Adrenal gland (tissue), 5 donors: ENCODE data around the gene DCHS2.

ENCODE experiments used
- POLR2A ChIP-seq, 2 donors: fragments of 450-650 bp; IDR thresholded peaks; one replicate each; pipeline ENCODE4 v1.6.1; 2017; ENCODE audit warnings: antibody characterized with exemption in 2 of 2, mild to moderate bottlenecking in 2 of 2, moderate library complexity in 1 of 2
- TF ChIP-seq, protein P1 (sequence below), 6 experiments: fragments of 450-650 bp in 4 of 6; fragments of 200-600 bp in 2 of 6; sonication (generic) in 1 of 6; IDR thresholded peaks; 1 replicate in 5 of 6; 2 replicates in 1 of 6; pipeline versions ENCODE4 v1.5.1 to v1.8.0; 2016 to 2021; ENCODE audit warnings: antibody characterized with exemption in 6 of 6, mild to moderate bottlenecking in 2 of 6, moderate library complexity in 1 of 6
- donor health status: DM: no; HTN: no; CAD: no.

DNA sequence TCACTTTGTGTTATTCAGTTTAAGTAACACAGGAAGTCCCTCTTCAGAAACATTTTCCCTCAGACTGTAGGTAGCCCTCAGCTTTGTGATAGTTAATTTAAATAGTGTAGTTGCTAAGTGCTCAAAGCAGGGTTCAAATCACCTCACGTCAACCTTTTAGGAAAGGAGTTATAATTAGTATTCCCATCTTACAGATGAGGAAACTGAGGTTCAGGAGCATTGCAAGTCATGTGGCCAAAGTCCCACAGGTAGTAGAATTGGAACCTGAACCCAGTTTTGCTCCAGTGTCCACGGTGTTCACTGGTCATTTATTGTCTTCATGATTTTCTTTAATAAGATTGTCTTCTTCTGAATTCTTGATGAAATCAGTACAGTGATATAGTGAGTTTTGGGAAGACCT lies 4.3 kb upstream of the DCHS2 start:
- TF ChIP-seq, protein P1, sequence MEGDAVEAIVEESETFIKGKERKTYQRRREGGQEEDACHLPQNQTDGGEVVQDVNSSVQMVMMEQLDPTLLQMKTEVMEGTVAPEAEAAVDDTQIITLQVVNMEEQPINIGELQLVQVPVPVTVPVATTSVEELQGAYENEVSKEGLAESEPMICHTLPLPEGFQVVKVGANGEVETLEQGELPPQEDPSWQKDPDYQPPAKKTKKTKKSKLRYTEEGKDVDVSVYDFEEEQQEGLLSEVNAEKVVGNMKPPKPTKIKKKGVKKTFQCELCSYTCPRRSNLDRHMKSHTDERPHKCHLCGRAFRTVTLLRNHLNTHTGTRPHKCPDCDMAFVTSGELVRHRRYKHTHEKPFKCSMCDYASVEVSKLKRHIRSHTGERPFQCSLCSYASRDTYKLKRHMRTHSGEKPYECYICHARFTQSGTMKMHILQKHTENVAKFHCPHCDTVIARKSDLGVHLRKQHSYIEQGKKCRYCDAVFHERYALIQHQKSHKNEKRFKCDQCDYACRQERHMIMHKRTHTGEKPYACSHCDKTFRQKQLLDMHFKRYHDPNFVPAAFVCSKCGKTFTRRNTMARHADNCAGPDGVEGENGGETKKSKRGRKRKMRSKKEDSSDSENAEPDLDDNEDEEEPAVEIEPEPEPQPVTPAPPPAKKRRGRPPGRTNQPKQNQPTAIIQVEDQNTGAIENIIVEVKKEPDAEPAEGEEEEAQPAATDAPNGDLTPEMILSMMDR (IDR thresholded peaks at IDR 0.05), result no peak
- TF ChIP-seq POLR2A (IDR thresholded peaks at IDR 0.05), result no peak
